ENCODE data around the gene PDE1C. TPM values are rescaled to one million over a fixed set of nuclear protein-coding genes. Genes with fewer than 3 reads are reported as not detected.

PDE1C gene
- total RNA-seq, 2 donors from 2014 or later, result 35.7 to 47.8 TPM

GRCh38 chr7:31955641-31956040 is 114.6 kb downstream of the PDE1C start:
- Histone ChIP-seq H3K9me3 (no peaks in the 10 kb centered on the region), H3K4me3 (no peak overlapping the region), H3K36me3 (no peaks in the 10 kb centered on the region), H3K27ac (no peak overlapping the region), H3K27me3 (no peaks in the 10 kb centered on the region), H3K4me1 (peaks cover 0 to 26% of the 10 kb centered on the region in 2 donors)
- TF ChIP-seq CTCF (IDR thresholded peaks at IDR 0.05), result no peak
- no peak for DNase-seq (ENCODE audit: low spot score)

GRCh38 chr7:31955021-31955420 is 115.2 kb downstream of the PDE1C start:
- Histone ChIP-seq H3K27me3 (no peaks in the 10 kb centered on the region), H3K36me3 (no peaks in the 10 kb centered on the region), H3K27ac (no peak overlapping the region), H3K4me3 (no peak overlapping the region), H3K4me1 (peaks cover 0 to 26% of the 10 kb centered on the region in 2 donors), H3K9me3 (no peaks in the 10 kb centered on the region)
- no peak for DNase-seq (ENCODE audit: low spot score)
- TF ChIP-seq CTCF (IDR thresholded peaks at IDR 0.05), result no peak

- no peak for TF ChIP-seq CTCF (IDR thresholded peaks at IDR 0.05)
- peaks cover 0 to 26% of the 10 kb centered on the region in 2 donors for H3K4me1 ChIP-seq
Observed at GRCh38 chr7:31954500-31954899, 115.7 kb downstream of the PDE1C start.

GRCh38 chr7:31953432-31953831 is 116.8 kb downstream of the PDE1C start:
- TF ChIP-seq CTCF (IDR thresholded peaks at IDR 0.05), result no peak
- no peak for DNase-seq (ENCODE audit: low spot score)
- H3K9me3 ChIP-seq, result no peaks in the 10 kb centered on the region
- H3K4me3 ChIP-seq, result no peak overlapping the region
- no peaks in the 10 kb centered on the region for H3K36me3 ChIP-seq
- no peak overlapping the region for H3K27ac ChIP-seq
- no peaks in the 10 kb centered on the region for H3K27me3 ChIP-seq
- H3K4me1 ChIP-seq, result peaks cover 0 to 26% of the 10 kb centered on the region in 2 donors

More at GRCh38 chr7:31954500-31954899, 115.7 kb downstream of the PDE1C start:
- Histone ChIP-seq H3K36me3 (no peaks in the 10 kb centered on the region), H3K4me3 (no peak overlapping the region), H3K27ac (no peak overlapping the region), H3K27me3 (no peaks in the 10 kb centered on the region), H3K9me3 (no peaks in the 10 kb centered on the region)
- DNase-seq (ENCODE audit: low spot score), result no peak

GRCh38 chr7:31950091-31950755 is 120.0 kb downstream of the PDE1C start:
- H3K27ac ChIP-seq, result no peak overlapping the region
- H3K27me3 ChIP-seq, result no peaks in the 10 kb centered on the region
- no peak for TF ChIP-seq CTCF (IDR thresholded peaks at IDR 0.05)
- no peak for DNase-seq (ENCODE audit: low spot score)
- H3K9me3 ChIP-seq, result peaks cover 0 to 12% of the 10 kb centered on the region in 2 donors
- no peak overlapping the region for H3K4me3 ChIP-seq
- H3K4me1 ChIP-seq, result peaks cover 0 to 8% of the 10 kb centered on the region in 2 donors
- H3K36me3 ChIP-seq, result no peaks in the 10 kb centered on the region

GRCh38 chr7:31948029-31948428 is 122.2 kb downstream of the PDE1C start:
- TF ChIP-seq CTCF (IDR thresholded peaks at IDR 0.05), result no peak
- Histone ChIP-seq H3K9me3 (peaks cover 0 to 12% of the 10 kb centered on the region in 2 donors), H3K4me3 (no peak overlapping the region), H3K36me3 (no peaks in the 10 kb centered on the region), H3K4me1 (peaks cover 0 to 15% of the 10 kb centered on the region in 2 donors), H3K27me3 (no peaks in the 10 kb centered on the region), H3K27ac (no peak overlapping the region)
- no peak for DNase-seq (ENCODE audit: low spot score)

All from right atrium auricular region (tissue), 2 donors.